ENCODE measurements around the gene PCDH9. TPM values are rescaled to one million over a fixed set of nuclear protein-coding genes. Genes with fewer than 3 reads are reported as not detected.

PCDH9 gene
- total and polyA plus RNA-seq, 2 of the 13 experiments (the other 11 are each of a cell fraction or from before 2014, with no cell fraction given): 0.09 TPM; not detected in 1

GRCh38 chr13:66888698-66889097, 341.4 kb downstream of the PCDH9 start:
- POLR2A ChIA-PET: no interaction called here
- TF ChIP-seq, protein P1, sequence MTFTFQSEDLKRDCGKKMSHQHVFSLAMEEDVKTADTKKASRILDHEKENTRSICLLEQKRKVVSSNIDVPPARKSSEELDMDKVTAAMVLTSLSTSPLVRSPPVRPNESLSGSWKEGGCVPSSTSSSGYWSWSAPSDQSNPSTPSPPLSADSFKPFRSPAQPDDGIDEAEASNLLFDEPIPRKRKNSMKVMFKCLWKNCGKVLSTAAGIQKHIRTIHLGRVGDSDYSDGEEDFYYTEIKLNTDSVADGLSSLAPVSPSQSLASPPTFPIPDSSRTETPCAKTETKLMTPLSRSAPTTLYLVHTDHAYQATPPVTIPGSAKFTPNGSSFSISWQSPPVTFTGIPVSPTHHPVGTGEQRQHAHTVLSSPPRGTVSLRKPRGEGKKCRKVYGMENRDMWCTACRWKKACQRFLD (CRISPR knock-in tag; IDR thresholded peaks at IDR 0.05; ENCODE audit: borderline replicate concordance): no peak
- TF ChIP-seq, protein P2, sequence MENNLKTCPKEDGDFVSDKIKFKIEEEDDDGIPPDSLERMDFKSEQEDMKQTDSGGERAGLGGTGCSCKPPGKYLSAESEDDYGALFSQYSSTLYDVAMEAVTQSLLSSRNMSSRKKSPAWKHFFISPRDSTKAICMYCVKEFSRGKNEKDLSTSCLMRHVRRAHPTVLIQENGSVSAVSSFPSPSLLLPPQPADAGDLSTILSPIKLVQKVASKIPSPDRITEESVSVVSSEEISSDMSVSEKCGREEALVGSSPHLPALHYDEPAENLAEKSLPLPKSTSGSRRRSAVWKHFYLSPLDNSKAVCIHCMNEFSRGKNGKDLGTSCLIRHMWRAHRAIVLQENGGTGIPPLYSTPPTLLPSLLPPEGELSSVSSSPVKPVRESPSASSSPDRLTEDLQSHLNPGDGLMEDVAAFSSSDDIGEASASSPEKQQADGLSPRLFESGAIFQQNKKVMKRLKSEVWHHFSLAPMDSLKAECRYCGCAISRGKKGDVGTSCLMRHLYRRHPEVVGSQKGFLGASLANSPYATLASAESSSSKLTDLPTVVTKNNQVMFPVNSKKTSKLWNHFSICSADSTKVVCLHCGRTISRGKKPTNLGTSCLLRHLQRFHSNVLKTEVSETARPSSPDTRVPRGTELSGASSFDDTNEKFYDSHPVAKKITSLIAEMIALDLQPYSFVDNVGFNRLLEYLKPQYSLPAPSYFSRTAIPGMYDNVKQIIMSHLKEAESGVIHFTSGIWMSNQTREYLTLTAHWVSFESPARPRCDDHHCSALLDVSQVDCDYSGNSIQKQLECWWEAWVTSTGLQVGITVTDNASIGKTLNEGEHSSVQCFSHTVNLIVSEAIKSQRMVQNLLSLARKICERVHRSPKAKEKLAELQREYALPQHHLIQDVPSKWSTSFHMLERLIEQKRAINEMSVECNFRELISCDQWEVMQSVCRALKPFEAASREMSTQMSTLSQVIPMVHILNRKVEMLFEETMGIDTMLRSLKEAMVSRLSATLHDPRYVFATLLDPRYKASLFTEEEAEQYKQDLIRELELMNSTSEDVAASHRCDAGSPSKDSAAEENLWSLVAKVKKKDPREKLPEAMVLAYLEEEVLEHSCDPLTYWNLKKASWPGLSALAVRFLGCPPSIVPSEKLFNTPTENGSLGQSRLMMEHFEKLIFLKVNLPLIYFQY (CRISPR knock-in tag; IDR thresholded peaks at IDR 0.05; ENCODE audit: borderline replicate concordance): no peak
- WGBS (ENCODE audit: low lambda C conversion rate): 7% methylated on average over 1 of the region's 1 CpG
- Histone ChIP-seq H3K9ac (ENCODE audit: insufficient read depth, low read depth, low read length) (no peak overlapping the region), H2AFZ (ENCODE audit: low read length) (no peak overlapping the region), H3K27me3 (ENCODE audit: control insufficient read depth in 1 of 2, insufficient read depth in 2 of 2, low read length in 2 of 2) (no peaks in the 10 kb centered on the region; a peak in 1 of 5 replicates), H3K4me2 (ENCODE audit: low read depth, low read length) (no peak overlapping the region), H3K4me1 (ENCODE audit: insufficient read depth, low read length) (no peaks in the 10 kb centered on the region), H3K79me2 (ENCODE audit: insufficient read depth, low read length) (no peaks in the 10 kb centered on the region), H3K27ac (ENCODE audit: extremely low read length, insufficient read depth, low read length) (no peak overlapping the region), H3K4me3 (replicated peaks in 1 of 3; ENCODE audit: insufficient read depth in 1 of 3, low read depth in 2 of 3, low read length in 3 of 3) (no peak overlapping the region), H3K36me3 (replicated peaks in 1 of 2; ENCODE audit: control insufficient read depth in 1 of 2, insufficient read depth in 2 of 2, low read length in 2 of 2) (no peaks in the 10 kb centered on the region), H3K9me3 (ENCODE audit: low read length) (no peaks in the 10 kb centered on the region), H4K20me1 (ENCODE audit: insufficient read depth, low read length) (no peaks in the 10 kb centered on the region)
- intact Hi-C loops (cut with micrococcal nuclease; ENCODE audit: unreplicated experiment): no loop called here
- in situ Hi-C loops (cut with HindIII; ENCODE audit: extremely low pct_ligation_motif_present, low pct_unique_long_range_greater_than_20kb): no loop called here
- DNase-seq (ENCODE audit: low spot score): no peak
- CTCF ChIA-PET (ENCODE audit: low intra/inter-chr PET ratio, low total read pairs): no interaction called here
- FAIRE-seq: no peak
- no TSS peak for BruUV-seq (replicated peaks)
- ATAC-seq: no peak

- ATAC-seq (no peak), DNase-seq (ENCODE audit: low spot score) (no peak), FAIRE-seq (no peak)
- H2AFZ ChIP-seq (ENCODE audit: low read length): no peak overlapping the region
- H3K4me1 ChIP-seq (ENCODE audit: insufficient read depth, low read length): no peaks in the 10 kb centered on the region
- H3K27ac ChIP-seq (ENCODE audit: extremely low read length, insufficient read depth, low read length): no peak overlapping the region
- BruUV-seq (replicated peaks): no TSS peak
- H3K4me2 ChIP-seq (ENCODE audit: low read depth, low read length): no peak overlapping the region
- in situ Hi-C loops (cut with HindIII; ENCODE audit: extremely low pct_ligation_motif_present, low pct_unique_long_range_greater_than_20kb) (no loop called here), intact Hi-C loops (cut with micrococcal nuclease; ENCODE audit: unreplicated experiment) (no loop called here)
- no peak overlapping the region for H3K9ac ChIP-seq (ENCODE audit: insufficient read depth, low read depth, low read length)
- no peaks in the 10 kb centered on the region; a peak in 1 of 5 replicates for H3K27me3 ChIP-seq (ENCODE audit: control insufficient read depth in 1 of 2, insufficient read depth in 2 of 2, low read length in 2 of 2)
- no peak overlapping the region for H3K4me3 ChIP-seq (replicated peaks in 1 of 3; ENCODE audit: insufficient read depth in 1 of 3, low read depth in 2 of 3, low read length in 3 of 3)
- ChIA-PET POLR2A (no interaction called here), CTCF (ENCODE audit: low intra/inter-chr PET ratio, low total read pairs) (no interaction called here)
- H4K20me1 ChIP-seq (ENCODE audit: insufficient read depth, low read length): no peaks in the 10 kb centered on the region
- no peaks in the 10 kb centered on the region for H3K79me2 ChIP-seq (ENCODE audit: insufficient read depth, low read length)
- H3K9me3 ChIP-seq (ENCODE audit: low read length): no peaks in the 10 kb centered on the region
- no peaks in the 10 kb centered on the region for H3K36me3 ChIP-seq (replicated peaks in 1 of 2; ENCODE audit: control insufficient read depth in 1 of 2, insufficient read depth in 2 of 2, low read length in 2 of 2)
- 27% methylated on average over 5 of the region's 5 CpGs for WGBS (ENCODE audit: low lambda C conversion rate)
- TF ChIP-seq, protein P3, sequence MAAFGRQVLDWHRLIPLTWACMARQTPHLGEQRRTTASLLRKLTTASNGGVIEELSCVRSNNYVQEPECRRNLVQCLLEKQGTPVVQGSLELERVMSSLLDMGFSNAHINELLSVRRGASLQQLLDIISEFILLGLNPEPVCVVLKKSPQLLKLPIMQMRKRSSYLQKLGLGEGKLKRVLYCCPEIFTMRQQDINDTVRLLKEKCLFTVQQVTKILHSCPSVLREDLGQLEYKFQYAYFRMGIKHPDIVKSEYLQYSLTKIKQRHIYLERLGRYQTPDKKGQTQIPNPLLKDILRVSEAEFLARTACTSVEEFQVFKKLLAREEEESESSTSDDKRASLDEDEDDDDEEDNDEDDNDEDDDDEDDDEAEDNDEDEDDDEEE (CRISPR knock-in tag; IDR thresholded peaks at IDR 0.05): no peak
- TF ChIP-seq MED1 (CRISPR knock-in tag; IDR thresholded peaks at IDR 0.05): no peak
- TF ChIP-seq LBX2 (CRISPR knock-in tag; IDR thresholded peaks at IDR 0.05; ENCODE audit: borderline replicate concordance): no peak
- no peak for TF ChIP-seq GTF3A (CRISPR knock-in tag; conservative IDR thresholded peaks at IDR 0.05)
- no peak for TF ChIP-seq FOXA3 (CRISPR knock-in tag; IDR thresholded peaks at IDR 0.05)
Measured at GRCh38 chr13:66887088-66887487, 343.0 kb downstream of the PCDH9 start.
